HCT116 (cell line): ENCODE measurements around the gene CMIP.

Experiments
- EZH2 ChIP-seq: fragments of 200-600 bp; sonication (generic); IDR thresholded peaks from 2 replicates; pipeline ENCODE4 v1.6.1; 2017; ENCODE audit warnings: antibody characterized with exemption, mixed run types
- POLR2A ChIP-seq: IDR thresholded peaks from 2 replicates; pipeline ENCODE4 v1.7.0; 2011; ENCODE audit warnings: borderline replicate concordance; ENCODE audit not compliant: insufficient read depth, insufficient read length; ENCODE audit errors: extremely low read depth
- POLR2AphosphoS5 ChIP-seq: IDR thresholded peaks from 2 replicates; pipeline ENCODE4 v1.6.1; 2011; ENCODE audit warnings: mild to moderate bottlenecking, low read depth, low read length, moderate library complexity
- ZNF274 ChIP-seq: fragments of 200-500 bp; sonication (Bioruptor generic); IDR thresholded peaks from 2 replicates; pipeline ENCODE4 v1.6.1; 2014; ENCODE audit warnings: mild to moderate bottlenecking, low read depth, low read length, inconsistent platforms
- TF ChIP-seq, protein P1 (sequence below), 3 experiments: fragments of 200-600 bp in 1 of 3; sonication (generic) in 1 of 3; IDR thresholded peaks in 2 of 3; conservative IDR thresholded peaks in 1 of 3; 2 replicates each; pipeline ENCODE4 v1.5.1; 2012 to 2017; ENCODE audit warnings: low read depth in 2 of 3, low read length in 2 of 3, antibody characterized with exemption in 1 of 3, borderline replicate concordance in 1 of 3, control low read depth in 1 of 3, mild to moderate bottlenecking in 1 of 3, mixed read lengths in 1 of 3, mixed run types in 1 of 3, moderate library complexity in 1 of 3; ENCODE audit not compliant: insufficient read depth in 1 of 3

DNA sequence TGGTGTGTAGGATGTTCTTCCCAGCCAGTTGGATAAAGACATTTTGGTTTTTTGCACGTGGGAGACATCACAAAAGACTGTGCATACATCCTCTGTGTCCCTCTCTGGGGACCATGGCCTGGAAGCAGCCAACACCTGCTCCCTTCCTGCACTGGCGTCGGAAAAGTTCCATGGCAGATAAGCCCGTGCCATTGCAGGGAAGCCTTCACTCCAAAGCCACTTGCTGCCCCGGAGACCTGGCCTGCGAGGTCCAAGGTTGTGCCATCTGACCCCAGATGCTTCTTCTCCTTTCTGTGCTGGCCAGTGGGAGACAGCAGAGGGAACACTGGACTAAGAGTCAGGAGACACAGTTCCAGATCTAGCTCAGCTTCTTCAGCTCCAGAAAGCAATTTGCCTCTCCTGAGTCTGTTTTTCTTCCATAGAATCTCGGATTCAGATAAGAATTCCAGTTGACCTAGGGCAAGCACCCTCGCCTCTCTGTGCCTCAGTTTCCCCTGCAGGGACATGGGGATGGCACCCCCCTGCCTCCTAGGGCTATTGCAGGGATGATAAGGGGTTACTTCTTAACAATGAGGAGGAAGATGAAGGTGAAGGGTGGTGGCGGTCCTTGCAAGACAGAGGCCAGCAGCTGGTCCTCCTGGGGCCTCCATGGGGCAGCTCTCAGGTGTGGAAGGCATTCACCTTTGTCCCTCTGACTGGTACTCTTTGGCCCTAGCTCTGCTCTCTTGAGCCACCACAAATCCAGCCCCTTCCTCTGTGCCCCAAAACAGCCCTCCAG is 134.2 kb downstream of the CMIP start:
- TF ChIP-seq, protein P1, sequence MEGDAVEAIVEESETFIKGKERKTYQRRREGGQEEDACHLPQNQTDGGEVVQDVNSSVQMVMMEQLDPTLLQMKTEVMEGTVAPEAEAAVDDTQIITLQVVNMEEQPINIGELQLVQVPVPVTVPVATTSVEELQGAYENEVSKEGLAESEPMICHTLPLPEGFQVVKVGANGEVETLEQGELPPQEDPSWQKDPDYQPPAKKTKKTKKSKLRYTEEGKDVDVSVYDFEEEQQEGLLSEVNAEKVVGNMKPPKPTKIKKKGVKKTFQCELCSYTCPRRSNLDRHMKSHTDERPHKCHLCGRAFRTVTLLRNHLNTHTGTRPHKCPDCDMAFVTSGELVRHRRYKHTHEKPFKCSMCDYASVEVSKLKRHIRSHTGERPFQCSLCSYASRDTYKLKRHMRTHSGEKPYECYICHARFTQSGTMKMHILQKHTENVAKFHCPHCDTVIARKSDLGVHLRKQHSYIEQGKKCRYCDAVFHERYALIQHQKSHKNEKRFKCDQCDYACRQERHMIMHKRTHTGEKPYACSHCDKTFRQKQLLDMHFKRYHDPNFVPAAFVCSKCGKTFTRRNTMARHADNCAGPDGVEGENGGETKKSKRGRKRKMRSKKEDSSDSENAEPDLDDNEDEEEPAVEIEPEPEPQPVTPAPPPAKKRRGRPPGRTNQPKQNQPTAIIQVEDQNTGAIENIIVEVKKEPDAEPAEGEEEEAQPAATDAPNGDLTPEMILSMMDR (IDR thresholded peaks at IDR 0.05 in 2 of 3, conservative IDR thresholded peaks at IDR 0.05 in 1 of 3; ENCODE audit: borderline replicate concordance in 1 of 3, insufficient read depth in 1 of 3, low read depth in 2 of 3, low read length in 2 of 3): no peak
- TF ChIP-seq ZNF274 (no peak), EZH2 (no peak), POLR2AphosphoS5 (no peak), POLR2A (no peak)
